Measurements from ENCODE around the gene CPNE2.
"Not testable (repeated sequence)": the region's sequence is repeated elsewhere in the genome, so short reads cannot be mapped to it uniquely, and the experiment has no call there.

Gene CPNE2

GRCh38 chr16:57069635-57070370, 22.6 kb upstream of the CPNE2 start:
- DNase-seq (ENCODE audit: low spot score): no peak

GRCh38 chr16:57070424-57070823, 22.0 kb upstream of the CPNE2 start:
- no peak for DNase-seq (ENCODE audit: low spot score)

- DNase-seq (ENCODE audit: low spot score): not testable (repeated sequence)
Measured at GRCh38 chr16:57071081-57071732, 21.2 kb upstream of the CPNE2 start.

GRCh38 chr16:57071831-57072582, 20.4 kb upstream of the CPNE2 start:
- DNase-seq (ENCODE audit: low spot score): no peak

GRCh38 chr16:57072616-57073275, 19.6 kb upstream of the CPNE2 start:
- DNase-seq (ENCODE audit: low spot score): no peak

GRCh38 chr16:57077714-57078113, 14.7 kb upstream of the CPNE2 start:
- DNase-seq (ENCODE audit: low spot score): no peak

GRCh38 chr16:57081744-57082143, 10.6 kb upstream of the CPNE2 start:
- DNase-seq (ENCODE audit: low spot score): no peak

- no peak for DNase-seq (ENCODE audit: low spot score)
Measured at GRCh38 chr16:57082664-57083063, 9.7 kb upstream of the CPNE2 start.

GRCh38 chr16:57083485-57084126, 8.8 kb upstream of the CPNE2 start:
- DNase-seq (ENCODE audit: low spot score): no peak

GRCh38 chr16:57084257-57084770, 8.1 kb upstream of the CPNE2 start:
- DNase-seq (ENCODE audit: low spot score): peak; percentile 89

- no peak for DNase-seq (ENCODE audit: low spot score)
Measured at GRCh38 chr16:57084996-57085395, 7.4 kb upstream of the CPNE2 start.

GRCh38 chr16:57087003-57087402, 5.4 kb upstream of the CPNE2 start:
- no peak for DNase-seq (ENCODE audit: low spot score)

GRCh38 chr16:57089406-57089805, 3.0 kb upstream of the CPNE2 start:
- DNase-seq (ENCODE audit: low spot score): no peak

- no peak for DNase-seq (ENCODE audit: low spot score)
Measured at GRCh38 chr16:57091200-57091974, 996 bp upstream of the CPNE2 start.

- no peak for DNase-seq (ENCODE audit: low spot score)
Measured at GRCh38 chr16:57092786-57093411, 516 bp downstream of the CPNE2 start.

- DNase-seq (ENCODE audit: low spot score): no peak
Measured at GRCh38 chr16:57093666-57094564, 1.5 kb downstream of the CPNE2 start.

GRCh38 chr16:57094911-57095310, 2.5 kb downstream of the CPNE2 start:
- no peak for DNase-seq (ENCODE audit: low spot score)

GRCh38 chr16:57096192-57096591, 3.8 kb downstream of the CPNE2 start:
- no peak for DNase-seq (ENCODE audit: low spot score)

GRCh38 chr16:57096793-57097192, 4.4 kb downstream of the CPNE2 start:
- no peak for DNase-seq (ENCODE audit: low spot score)
